GM18499 (cell line): Measurements from ENCODE around the gene CSDE1.

ENCODE experiments used
- ATAC-seq: cut with Tn5 transposase; IDR thresholded peaks from one replicate; pipeline ENCODE4 v1.9.1; 2021; ENCODE audit warnings: moderate number of reproducible peaks; ENCODE audit not compliant: insufficient read depth, unreplicated experiment

Gene CSDE1

DNA sequence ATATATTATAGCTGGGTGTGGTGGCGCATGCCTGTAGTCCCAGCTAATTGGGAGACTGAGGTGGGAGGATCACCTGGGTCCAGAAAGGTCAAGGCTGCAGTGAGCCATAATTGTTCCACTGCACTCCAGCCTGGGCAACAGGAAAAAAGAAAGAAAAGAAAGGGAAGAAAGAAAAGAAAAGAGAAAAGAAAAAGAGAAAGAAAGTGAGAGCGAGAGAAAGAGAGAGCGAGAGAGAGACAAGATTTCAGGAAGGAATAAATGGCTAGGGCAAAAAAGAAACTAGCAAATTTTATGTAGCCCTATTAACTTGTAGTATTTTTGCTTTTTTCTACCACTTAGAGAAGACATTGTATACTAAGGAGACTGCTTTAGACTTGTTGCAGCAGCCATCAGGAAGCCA, 47.4 kb downstream of the CSDE1 start:
- ATAC-seq, result no peak

DNA sequence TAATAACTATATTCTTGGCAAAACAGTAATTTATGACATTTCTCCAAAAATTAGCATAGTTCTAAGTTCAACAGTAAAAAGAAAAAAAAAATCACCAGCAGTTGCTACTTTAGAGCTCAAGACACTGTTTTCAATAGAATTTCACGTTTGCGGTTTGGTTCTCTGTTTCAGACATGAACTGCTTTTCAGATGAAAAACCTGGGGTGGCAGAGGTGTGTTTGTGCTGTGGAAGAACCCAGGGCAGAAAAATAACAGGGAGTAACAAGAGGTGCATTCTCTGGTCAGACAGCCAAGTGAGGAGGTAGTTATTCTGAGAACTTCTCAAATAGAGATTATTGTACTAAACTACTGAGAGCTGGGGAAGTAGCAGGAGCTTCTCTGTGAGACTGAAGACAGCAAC, 50.2 kb downstream of the CSDE1 start:
- no peak for ATAC-seq

DNA sequence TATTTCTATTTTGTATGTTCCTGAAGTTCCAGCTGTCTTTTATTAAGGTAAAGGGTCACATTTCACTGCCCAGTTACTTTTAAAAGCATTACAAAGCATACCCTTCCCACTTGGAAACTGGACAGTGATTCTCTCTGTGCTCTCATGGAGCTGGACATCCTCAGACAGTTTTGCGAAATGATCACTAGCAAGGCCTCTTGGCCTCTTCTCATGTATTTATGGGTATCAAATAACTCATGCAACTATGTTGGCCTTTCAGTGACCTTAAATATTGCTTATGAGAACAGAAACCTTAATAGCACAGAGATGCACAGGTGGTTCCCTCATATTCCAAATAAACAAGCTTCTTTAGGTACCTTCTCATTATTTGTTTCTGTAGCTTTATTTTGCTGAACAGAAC, 54.5 kb downstream of the CSDE1 start:
- ATAC-seq, result no peak

DNA sequence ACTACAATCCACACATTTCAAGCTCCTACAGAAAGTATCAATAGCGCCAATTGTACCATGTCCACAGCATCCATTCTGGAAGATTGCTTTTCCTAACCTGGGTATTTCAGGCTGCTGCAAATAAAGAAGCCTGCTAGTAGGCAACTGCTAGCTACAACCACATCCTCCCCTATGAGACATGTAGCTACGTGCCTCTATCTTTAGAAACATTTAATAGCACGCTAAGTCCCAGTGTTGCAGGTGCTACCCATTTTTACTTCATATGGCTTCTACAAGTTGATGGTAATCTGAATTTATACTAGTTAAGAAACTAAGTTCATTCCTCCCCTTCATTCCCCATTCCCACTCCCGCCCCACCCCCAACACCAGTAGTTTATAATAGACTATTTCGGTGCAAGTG, 55.0 kb downstream of the CSDE1 start:
- ATAC-seq, result peak; percentile 54

DNA sequence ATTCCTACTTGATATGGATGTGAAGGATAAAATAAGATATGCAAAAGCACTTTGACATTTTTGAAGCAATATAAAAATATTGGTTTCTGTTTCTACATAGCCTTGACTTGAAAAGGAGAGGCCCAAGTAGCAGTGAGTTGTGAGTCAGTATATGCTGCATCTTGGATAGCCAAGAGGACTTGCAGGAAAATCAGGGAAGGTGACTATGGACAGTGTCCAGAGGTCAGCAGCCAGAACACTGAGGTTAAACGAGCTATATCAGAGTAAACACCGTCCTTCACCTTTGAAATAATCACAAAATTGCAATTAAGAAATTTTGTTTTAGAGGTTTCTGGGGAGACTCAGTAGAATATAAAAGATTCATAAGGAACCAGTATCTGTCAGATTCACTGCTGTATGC, 55.9 kb downstream of the CSDE1 start:
- ATAC-seq, result no peak

DNA sequence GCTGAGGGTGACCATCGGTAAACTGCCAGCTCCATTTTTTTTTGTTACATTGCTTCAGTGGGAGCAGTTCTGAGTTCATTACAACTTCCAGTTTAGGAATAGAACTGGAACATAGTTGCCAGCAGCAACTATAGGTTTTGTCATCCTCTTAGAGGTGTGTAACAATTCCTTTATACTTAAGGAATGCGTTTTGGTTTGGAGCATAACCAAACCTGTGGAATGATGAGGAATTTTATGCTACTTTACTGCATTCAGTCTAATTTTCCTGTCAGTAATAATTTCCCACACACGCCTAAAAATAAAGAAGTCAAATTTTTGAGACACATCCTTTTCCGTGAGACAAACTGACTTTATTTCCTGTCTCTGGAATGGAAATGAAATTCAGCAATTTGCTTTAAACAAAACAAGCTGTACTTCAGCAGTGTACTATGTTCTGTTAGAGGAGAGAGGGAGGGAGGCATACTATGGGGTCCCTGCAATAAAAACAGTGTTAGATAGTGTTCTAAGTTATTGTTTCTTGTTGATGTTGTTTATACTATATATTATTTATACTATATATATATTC, 57.7 kb downstream of the CSDE1 start:
- no peak for ATAC-seq

DNA sequence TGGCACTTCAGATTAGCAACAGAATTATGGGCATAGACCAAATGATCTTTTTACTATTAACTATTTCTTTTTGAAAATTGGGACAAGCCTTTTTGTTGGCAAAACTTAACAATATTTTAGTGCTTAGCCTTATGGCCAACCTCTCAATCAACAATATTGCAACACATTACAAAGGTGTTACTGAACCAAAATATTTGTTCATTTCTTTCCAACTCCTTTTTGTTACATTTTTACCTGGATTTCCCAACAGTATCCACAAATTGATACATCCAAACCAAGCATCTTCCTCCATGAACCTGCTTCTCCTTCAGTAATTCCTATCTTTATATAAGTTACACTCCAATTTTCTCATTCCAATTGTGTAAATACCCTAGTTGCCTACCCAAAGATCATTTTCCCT, 61.0 kb downstream of the CSDE1 start:
- no peak for ATAC-seq

DNA sequence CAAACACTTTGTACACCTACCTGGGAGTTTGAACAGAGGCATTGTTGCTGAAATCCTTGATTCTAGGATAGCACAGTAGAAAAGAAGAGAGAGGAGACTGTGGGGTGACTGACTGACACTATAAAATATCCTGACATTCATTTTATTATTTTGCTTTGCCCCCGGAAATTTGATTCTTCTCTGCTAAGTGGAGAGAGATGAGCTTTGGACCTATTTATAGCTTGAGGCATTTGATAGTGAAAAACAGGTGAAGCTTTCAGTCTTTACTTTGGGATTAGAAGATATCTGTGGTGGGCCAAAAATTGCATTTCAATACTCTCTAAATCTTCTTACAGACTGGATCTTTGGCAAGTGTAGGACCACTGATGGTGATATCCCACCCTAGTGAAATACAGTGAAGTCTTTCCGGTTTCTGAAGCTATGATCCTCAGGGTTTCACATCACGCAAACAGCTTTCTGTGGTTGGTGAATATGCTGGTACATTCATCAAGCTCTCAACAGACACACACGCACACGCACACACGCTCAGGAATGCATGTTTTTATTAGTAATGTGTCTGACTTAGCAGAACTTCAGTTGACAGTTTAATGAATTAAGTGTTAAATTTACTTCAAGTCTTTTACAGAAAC, 62.2 kb downstream of the CSDE1 start, which contains the start of gene AMPD1:
AMPD1 (minus strand) TSS at position 117 of the 629 bp plus-strand sequence; CDS start at position 42, 75 bp downstream.
- no peak for ATAC-seq

DNA sequence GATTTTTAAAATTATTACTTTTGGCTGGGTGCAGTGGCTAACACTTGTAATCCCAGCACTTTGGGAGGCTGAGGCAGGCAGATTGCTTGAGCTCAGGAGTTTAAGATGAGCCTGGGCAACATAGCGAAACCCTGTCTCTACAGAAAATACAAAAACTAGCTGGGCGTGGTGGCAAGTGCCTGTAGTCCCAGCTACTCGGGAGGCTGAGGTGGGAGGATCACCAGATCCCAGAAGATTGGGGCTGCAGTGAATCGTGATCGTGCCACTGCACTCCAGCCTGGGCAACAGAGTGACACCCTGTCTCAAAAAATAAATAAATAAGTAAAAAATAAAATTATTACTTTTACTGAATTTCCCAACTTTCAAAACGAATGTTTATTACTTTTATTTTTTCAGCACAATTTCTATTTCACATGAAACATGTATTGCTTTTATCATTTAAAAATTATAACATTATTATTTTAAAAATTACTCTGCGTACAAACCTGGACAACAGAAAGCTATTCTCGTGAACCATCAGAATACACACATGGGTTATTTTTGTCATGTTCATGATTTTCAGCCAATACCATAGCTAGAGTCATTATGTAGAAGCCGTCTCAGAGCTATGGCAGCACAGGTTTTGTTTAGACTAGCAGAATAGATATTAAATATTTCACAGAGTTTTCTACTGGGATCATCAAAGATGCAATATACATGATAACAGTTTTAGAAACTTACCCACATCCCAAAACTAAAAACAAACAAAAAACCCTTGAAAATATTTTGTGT, 63.1 kb downstream of the CSDE1 start:
- no peak for ATAC-seq

DNA sequence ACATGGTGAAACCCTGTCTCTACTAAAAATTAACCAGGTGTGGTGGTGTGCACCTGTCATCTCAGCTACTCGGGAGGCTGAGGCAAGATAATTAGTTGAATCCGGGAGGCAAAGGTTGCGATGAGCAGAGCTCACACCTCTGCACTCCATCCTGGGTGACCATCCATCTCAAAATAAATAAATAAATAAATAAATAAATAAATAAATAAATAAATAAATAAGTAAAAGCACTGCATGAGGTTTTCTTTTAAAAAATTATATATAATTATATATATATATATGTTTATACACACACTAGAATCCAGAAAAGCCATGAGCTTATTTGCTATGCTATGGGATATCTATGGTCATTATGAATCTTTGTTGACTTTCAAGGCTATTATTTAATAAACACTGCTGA, 64.8 kb downstream of the CSDE1 start:
- no peak for ATAC-seq

DNA sequence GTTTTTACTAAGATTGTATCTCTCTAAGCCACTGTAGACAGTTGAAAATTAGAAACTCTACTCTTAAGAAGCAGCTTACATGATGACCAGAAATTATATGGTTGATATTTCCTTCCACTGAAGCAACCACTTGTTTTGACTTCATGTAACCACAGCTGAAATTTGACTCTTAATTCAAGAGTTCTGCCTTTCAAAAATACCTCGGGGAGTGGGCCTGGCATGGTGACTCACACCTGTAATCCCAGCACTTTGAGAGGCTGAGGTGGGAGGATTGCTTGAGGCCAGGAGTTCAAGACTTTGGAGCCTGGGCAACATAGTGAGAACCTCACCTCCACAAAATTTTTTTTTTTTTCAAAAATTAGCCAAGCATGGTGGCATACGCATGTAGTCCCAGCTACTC, 66.7 kb downstream of the CSDE1 start:
- ATAC-seq, result no peak

DNA sequence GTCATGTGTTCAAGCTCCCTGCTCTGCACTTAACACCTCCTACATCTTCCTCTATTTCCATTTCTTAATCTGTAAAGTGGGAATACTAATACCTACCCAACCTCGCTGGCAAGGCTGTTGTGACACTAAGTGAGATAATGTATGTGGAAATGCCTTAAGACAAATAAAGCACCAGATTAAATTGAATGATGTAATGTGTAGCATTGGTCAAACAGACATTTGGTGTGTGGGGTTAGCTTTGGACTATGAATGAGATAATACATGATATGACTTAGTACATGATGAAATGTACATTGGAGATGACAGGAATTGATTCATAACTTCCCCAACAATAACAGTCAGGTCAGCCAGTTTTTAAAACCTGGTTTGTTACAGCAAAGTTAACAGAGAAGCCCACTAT, 67.6 kb downstream of the CSDE1 start:
- ATAC-seq, result no peak

DNA sequence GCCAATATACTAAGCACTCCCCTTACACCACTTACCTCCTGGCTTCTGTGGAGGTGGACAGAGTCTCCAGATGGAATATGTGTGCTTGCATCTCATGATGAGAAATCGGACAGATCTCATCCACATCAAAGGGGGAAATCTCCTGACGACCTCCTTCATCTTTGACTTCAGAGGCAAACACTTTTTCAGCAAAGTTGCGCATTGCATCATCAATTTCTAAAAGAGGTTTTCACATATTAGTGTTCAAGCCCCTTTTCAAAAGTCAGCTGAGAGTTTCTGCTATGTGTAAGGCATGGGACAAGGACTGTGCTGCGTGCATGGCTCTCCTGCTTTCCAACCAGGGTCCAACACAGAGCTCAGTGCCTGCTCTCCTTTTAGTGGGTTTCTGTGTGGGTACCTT, 69.3 kb downstream of the CSDE1 start:
- no peak for ATAC-seq

DNA sequence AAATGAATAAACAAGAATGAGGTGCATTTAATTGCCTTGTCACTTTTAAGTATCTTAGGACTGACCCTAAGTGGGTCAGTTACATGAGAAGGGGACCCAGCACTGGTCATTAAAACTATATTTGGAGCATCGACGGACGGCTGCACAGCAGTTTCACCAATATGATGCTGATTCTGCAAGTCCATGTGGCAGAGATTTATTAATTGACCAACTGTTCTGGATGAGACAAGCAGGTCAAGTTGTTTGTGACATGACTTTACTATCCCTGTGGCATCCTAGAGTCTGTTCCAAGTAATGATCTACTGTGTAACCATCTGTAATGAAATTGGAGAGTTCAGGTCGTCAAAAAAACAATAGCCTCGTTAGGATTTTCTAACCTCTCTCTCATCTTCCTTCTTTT, 71.9 kb downstream of the CSDE1 start:
- no peak for ATAC-seq

DNA sequence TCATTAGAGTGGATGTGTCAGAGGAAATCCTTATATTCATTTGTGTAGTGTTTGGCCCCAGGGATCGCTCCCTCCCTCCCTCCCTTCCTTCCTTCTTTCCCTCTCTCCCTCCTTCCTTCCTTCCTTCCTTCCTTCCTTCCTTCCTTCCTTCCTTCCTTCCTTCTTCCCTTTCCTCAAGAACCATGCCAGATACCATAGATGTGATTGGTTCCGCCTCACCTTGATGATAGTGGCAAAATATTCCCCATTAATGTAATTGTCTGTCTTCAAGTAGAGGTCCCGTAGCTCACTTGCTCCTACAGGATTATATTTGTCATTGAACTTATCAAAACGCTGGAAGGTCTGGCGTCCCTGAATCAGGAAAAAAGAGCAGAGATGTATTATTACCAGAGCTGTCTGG, 80.1 kb downstream of the CSDE1 start:
- no peak for ATAC-seq

DNA sequence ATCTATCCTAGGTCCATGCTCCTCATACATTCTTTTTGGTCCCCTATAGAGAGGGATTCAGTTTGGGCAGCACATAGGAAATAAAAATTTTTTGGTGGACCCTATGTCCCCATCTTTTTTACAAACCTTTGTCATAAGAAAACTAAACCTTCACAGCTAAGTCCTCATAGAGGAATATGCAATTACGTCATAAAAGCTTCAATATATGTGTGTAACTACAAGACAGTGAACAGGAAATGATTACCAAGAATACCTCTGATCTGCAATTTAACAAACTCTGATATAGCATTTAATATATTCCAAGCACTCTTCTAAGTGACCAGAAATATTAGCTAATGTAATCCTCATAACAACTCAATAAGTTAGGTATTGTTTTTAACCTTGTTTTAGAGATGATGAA, 81.7 kb downstream of the CSDE1 start:
- no peak for ATAC-seq

DNA sequence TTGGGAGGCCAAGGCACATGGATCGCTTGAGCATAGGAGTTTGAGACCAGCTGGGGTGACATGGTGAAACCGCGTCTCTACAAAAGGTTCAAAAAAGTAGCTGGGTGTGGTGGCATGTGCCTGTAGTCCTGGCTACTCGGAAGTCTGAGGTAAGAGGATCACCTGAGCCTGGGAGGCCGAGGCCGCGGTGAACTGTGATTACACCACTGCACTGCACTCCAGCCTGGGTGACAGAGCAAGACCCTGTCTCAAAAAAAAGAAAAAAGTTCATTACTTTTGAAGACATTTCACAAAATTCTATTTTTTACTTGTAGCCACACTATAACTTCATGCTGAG, 85.9 kb downstream of the CSDE1 start:
- ATAC-seq, result no peak

DNA sequence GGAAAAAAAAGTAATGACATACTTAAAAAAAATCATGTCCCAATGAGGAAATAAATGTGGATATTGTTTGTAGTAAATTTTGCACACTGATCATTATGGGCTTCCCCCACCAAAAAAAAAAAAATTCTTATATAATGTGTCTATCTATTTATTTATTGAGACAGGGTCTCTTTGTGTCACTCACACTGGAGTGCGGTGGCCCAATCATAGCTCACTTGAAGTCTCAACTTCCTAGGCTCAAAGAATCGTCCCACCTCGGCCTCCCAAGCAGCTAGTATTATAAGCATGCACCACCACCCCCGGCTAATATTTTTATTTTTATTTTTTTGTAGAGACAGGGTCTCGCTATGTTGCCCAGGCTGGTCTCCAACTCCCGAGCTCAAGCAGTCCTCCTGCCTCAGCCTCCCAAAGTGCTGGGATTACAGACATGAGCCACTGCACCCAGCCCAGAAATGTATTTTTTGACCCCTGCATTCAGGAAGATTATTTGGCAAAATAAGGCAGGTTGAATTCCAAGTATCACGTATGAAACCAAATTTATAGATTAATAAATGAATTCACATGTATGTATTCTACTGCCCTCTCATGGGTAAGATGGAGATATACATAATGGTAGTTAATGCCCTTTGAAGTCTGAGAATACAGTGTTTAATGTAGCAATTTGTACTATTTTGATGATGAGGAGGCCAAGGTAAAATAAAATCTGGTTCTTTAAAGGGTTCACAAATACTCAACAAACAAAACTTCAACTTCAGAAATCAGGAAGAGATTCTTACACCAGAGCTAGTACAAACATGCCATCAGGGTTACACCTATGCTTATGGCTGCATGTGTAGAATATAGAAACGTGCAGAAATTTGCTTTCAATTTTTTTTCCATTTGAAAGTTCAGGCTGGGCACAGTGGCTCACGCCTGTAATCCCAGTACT, 86.5 kb downstream of the CSDE1 start:
- ATAC-seq, result no peak

DNA sequence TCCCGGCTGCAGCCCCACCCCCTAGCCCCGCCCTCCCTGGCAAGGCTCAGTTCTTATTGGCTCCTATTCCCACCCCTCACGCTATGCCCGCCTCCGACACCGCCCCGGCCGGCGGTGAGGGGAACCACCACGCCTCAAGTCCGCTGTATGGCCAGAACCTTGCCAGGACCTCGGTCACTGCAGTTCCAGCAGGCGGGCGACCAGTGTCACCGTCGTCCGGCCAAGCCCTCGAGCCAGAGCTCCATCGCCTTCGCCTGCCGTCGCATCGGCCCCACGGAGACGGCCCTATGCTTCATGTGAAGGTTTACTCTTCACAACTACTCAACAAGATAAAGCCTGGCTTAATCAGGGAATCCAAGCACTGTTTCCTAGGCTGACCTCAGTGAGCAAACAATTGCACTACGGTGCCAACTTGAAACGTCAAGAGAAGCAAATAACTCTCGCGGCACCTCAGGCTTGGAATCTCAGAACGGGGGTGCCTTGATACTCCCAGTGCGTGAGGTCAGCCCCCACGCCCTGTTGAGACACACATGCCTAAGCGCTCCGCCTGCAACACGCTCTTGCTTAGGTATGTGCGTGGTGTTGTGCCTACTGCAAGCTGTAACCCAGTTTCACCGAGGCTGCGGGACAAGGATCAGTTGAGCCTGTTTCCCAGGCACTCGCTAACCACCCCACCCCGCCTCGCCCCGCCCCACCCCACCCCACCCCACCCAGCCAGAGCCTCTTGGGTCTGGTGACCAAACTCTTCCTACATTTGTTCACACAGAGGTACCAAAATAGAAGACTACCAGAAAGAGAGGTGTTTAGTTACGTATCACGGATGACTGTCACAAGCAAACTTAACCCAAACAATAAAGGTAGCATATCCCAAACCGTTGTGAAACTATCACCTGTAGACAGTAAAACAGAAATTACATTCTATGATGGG, 87.4 kb downstream of the CSDE1 start:
- ATAC-seq, result peak; percentile 94

DNA sequence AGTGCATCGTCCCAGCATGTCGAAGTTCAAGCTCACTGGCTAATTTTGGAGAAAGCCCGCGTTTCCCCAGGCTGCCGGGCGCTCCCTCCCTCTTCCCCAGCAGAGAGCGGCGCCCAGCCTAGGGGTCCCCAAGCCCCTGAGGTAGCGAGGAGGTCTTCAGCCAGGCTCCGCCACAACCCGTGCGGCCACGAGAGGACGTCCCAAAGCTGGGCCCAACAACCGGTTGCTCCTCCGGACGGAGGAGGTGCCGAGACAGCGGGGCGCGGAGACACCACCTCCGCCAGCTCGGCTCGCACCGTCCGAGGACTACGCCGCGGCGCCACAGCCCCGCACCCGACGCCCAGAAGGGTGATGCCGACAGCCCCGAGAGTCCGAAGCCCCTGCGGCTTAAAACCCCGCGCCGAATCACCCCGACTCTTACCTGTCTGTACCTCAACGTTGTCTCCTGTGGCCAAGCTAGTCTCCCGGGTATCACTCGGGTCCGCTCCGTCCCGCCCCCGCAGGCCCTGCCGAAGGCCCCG, 88.2 kb downstream of the CSDE1 start, which contains the start of gene DENND2C:
DENND2C (minus strand) TSS at position 488 of the 521 bp plus-strand sequence. CDS start 44,065 bp downstream, outside the sequence.
- ATAC-seq, result peak; percentile 38
